Subcutaneous adipose tissue (tissue), 4 donors: ENCODE measurements around the gene SPOCK2. TPM values are rescaled to one million over a fixed set of nuclear protein-coding genes. Genes with fewer than 3 reads are reported as not detected.

Source experiments
- CTCF ChIP-seq: fragments of 450-650 bp; IDR thresholded peaks from one replicate; pipeline ENCODE4 v1.5.1; 2016; ENCODE audit warnings: low read depth, mild to moderate bottlenecking, control low read depth, antibody characterized with exemption, moderate library complexity
- total RNA-seq, 4 donors: library from RNA; depleted of rRNA; stranded (reverse); fragments of >200 nt; gene quantifications; one replicate each; pipeline ENCODE4 v1.1.0, GENCODE V29; 2016

SPOCK2 gene
- total RNA-seq, 4 donors from 2014 or later, result 2.6 to 6.0 (median 3.8) TPM

- TF ChIP-seq CTCF, result no peak
Observed at GRCh38 chr10:72106896-72107295, 18.5 kb upstream of the SPOCK2 start.

- no peak for TF ChIP-seq CTCF
Observed at GRCh38 chr10:72106154-72106849, 18.0 kb upstream of the SPOCK2 start.

- TF ChIP-seq CTCF, result no peak
Observed at GRCh38 chr10:72105710-72106109, 17.4 kb upstream of the SPOCK2 start.

DNA sequence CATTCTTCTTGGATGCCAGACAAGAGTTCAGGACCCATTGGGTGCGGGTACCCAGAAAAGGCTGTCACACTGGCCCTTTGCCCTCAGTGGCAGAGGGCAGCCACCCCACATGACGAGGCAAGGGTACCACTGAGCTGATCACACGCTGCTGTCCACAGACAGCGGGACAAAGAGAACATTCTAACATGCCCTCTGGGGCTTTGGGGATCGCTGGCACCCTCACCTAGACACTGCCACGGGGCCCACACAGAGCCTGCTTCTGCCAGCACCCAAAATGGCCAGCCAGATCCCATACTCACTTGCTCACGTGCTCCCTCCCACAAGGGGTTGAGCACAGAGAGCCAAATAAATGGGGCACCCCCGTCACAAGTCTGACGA lies 16.7 kb upstream of the SPOCK2 start:
- TF ChIP-seq CTCF, result no peak

GRCh38 chr10:72104472-72105097 lies 16.2 kb upstream of the SPOCK2 start:
- TF ChIP-seq CTCF, result no peak

- no peak for TF ChIP-seq CTCF
Observed at GRCh38 chr10:72099600-72099921, 11.2 kb upstream of the SPOCK2 start.

DNA sequence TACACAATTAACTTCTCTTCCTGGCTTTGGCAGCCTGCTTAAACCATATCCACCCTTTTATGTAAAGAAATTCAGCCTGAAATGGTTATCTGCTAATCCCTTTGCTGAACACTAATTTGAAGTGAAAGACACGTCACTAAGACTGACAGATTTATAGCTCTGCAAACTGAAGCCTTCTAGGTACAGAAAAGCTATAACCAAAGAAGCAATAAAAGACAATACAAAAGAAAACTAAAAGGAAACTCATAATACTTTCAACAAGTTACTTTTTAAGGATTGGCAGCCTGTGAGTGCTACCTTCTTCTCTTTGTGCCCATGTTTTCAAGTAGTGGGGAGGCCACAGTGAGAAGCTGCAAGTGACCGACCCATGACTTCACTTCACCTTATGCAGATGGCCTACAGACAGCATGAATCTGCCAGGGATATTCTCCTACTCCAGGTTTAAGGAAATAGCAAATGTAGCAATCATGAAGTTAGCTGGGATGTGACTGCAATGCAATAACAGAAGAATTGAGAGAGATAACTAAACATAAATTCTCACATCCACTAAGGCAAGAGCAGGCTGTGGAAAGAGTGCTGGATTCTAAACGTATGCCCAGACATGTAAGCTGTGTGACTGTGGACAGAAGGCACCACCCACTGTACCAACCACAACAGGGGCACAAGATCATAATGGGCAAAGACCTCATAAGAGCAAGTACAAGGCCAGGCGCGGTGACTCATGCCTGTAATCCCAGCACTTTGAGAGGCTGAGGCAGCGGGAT lies 10.7 kb upstream of the SPOCK2 start:
- no peak for TF ChIP-seq CTCF
